ENCODE data around the gene TMEM125.

The TMEM125 gene

DNA sequence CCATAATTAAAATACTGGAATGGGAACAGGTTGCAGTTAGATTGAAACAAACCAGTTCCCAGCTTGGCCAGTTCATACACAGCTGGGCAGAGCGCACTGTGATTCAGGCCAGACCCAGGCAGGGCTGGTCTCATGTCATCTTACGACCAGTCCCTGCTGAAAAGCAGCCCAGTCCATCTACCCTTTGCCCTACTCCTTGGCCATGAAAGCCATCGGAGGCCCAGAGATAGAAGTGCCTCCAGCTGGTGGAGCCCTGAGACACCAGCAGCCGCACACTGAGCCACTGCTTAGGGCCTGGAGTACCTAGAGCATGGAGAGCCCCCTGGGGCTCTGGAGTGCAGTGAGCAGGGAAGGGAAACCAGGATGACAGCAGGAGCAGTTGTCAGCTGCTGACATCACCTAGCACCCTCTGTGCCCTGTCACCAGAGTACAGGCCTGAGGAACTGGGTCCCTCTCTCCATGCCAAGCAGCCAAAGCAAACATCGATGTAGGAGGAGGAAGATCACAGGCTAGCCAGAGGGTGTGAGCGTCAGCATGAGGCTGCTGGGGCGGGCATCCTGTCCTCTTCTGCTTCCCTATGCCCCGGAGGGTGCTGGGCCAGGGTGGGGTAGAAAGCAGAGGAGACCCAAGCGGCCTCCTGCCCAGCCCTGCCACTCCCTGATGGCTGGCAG, 34.2 kb upstream of the TMEM125 start:
- no peaks in the 10 kb centered on the region for H3K36me3 ChIP-seq (ENCODE audit: control insufficient read depth, low read length)
- H3K27ac ChIP-seq (ENCODE audit: low read depth, low read length), result no peak overlapping the region
- H4K20me1 ChIP-seq (ENCODE audit: control insufficient read depth, insufficient read depth, low read depth, low read length), result no peaks in the 10 kb centered on the region
- no peak overlapping the region for H3K4me2 ChIP-seq (ENCODE audit: low read length)
- H3K9me2 ChIP-seq (replicated peaks; ENCODE audit: control insufficient read depth, low read length), result no peaks in the 10 kb centered on the region
- H3K79me2 ChIP-seq (ENCODE audit: control insufficient read depth, low read length), result no peaks in the 10 kb centered on the region
- H3K4me1 ChIP-seq (ENCODE audit: control insufficient read depth, low read length), result peaks cover 23% of the 10 kb centered on the region
- H3K9me3 ChIP-seq (ENCODE audit: control insufficient read depth, insufficient read depth, low read length), result no peaks in the 10 kb centered on the region
- peaks cover 3% of the 10 kb centered on the region for H3F3A ChIP-seq (ENCODE audit: control insufficient read depth, insufficient read depth)
- TF ChIP-seq EZH2phosphoT487 (IDR thresholded peaks at IDR 0.05; ENCODE audit: borderline replicate concordance, low read length), result no peak
- TF ChIP-seq, protein P1, sequence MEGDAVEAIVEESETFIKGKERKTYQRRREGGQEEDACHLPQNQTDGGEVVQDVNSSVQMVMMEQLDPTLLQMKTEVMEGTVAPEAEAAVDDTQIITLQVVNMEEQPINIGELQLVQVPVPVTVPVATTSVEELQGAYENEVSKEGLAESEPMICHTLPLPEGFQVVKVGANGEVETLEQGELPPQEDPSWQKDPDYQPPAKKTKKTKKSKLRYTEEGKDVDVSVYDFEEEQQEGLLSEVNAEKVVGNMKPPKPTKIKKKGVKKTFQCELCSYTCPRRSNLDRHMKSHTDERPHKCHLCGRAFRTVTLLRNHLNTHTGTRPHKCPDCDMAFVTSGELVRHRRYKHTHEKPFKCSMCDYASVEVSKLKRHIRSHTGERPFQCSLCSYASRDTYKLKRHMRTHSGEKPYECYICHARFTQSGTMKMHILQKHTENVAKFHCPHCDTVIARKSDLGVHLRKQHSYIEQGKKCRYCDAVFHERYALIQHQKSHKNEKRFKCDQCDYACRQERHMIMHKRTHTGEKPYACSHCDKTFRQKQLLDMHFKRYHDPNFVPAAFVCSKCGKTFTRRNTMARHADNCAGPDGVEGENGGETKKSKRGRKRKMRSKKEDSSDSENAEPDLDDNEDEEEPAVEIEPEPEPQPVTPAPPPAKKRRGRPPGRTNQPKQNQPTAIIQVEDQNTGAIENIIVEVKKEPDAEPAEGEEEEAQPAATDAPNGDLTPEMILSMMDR (IDR thresholded peaks at IDR 0.05; ENCODE audit: low read depth, low read length, poor library complexity, severe bottlenecking), result no peak
- H3K27me3 ChIP-seq (ENCODE audit: control insufficient read depth, low read length), result no peaks in the 10 kb centered on the region
- H3K4me3 ChIP-seq (ENCODE audit: low read length), result no peak overlapping the region

DNA sequence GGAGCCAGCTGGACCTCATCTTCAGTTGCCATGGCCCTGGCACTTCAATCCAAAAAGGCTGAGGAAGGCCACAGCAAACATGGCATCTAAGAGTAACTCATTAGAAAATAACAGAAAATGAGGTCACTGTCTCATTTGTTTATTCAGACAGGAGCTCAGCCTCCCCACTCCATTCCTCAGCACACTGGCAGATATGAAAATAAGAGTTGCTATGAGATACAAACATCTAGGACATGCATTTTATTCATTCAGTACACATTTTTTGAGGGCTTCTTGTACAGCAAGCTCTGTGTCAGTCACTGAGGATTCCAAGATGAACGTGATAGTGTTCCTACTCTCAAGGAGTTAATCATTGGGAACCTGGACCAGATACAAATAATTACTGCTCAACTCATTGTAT, 32.7 kb upstream of the TMEM125 start:
- no peaks in the 10 kb centered on the region for H3K9me2 ChIP-seq (replicated peaks; ENCODE audit: control insufficient read depth, low read length)
- peaks cover 23% of the 10 kb centered on the region for H3K4me1 ChIP-seq (ENCODE audit: control insufficient read depth, low read length)
- no peaks in the 10 kb centered on the region for H4K20me1 ChIP-seq (ENCODE audit: control insufficient read depth, insufficient read depth, low read depth, low read length)
- no peak overlapping the region for H3K4me3 ChIP-seq (ENCODE audit: low read length)
- TF ChIP-seq EZH2phosphoT487 (IDR thresholded peaks at IDR 0.05; ENCODE audit: borderline replicate concordance, low read length), result no peak
- TF ChIP-seq, protein P1 (IDR thresholded peaks at IDR 0.05; ENCODE audit: low read depth, low read length, poor library complexity, severe bottlenecking), result no peak
- no peaks in the 10 kb centered on the region for H3K36me3 ChIP-seq (ENCODE audit: control insufficient read depth, low read length)
- no peaks in the 10 kb centered on the region for H3K79me2 ChIP-seq (ENCODE audit: control insufficient read depth, low read length)
- no peak overlapping the region for H3K27ac ChIP-seq (ENCODE audit: low read depth, low read length)
- H3F3A ChIP-seq (ENCODE audit: control insufficient read depth, insufficient read depth), result peaks cover 3% of the 10 kb centered on the region
- H3K4me2 ChIP-seq (ENCODE audit: low read length), result no peak overlapping the region
- H3K9me3 ChIP-seq (ENCODE audit: control insufficient read depth, insufficient read depth, low read length), result no peaks in the 10 kb centered on the region
- no peaks in the 10 kb centered on the region for H3K27me3 ChIP-seq (ENCODE audit: control insufficient read depth, low read length)

DNA sequence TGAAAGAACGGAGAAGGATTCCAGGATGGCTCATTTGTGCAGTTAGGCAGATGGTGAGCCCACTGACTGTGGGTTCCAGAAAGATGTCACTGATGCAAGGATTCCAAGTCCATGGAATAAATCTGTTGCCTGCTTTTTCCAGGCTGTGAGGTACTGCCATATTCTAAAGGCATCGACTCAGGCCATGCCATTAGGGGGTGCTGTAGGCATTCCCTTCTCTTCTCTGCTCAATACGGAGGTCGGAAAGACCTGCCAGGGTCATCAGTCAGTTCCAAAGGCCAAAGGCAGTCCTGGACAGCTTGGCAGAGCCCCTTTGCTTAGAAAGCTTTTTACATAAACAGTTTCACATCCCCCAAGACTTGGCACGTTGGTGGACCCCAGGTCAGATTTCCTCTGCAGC, 31.7 kb upstream of the TMEM125 start:
- H3K79me2 ChIP-seq (ENCODE audit: control insufficient read depth, low read length), result no peaks in the 10 kb centered on the region
- TF ChIP-seq EZH2phosphoT487 (IDR thresholded peaks at IDR 0.05; ENCODE audit: borderline replicate concordance, low read length), result no peak
- TF ChIP-seq, protein P1 (IDR thresholded peaks at IDR 0.05; ENCODE audit: low read depth, low read length, poor library complexity, severe bottlenecking), result peak; percentile 67
- no peaks in the 10 kb centered on the region for H3K9me2 ChIP-seq (replicated peaks; ENCODE audit: control insufficient read depth, low read length)
- no peak overlapping the region for H3K4me2 ChIP-seq (ENCODE audit: low read length)
- no peak overlapping the region for H3K4me3 ChIP-seq (ENCODE audit: low read length)
- no peaks in the 10 kb centered on the region for H3K36me3 ChIP-seq (ENCODE audit: control insufficient read depth, low read length)
- no peaks in the 10 kb centered on the region for H3K27me3 ChIP-seq (ENCODE audit: control insufficient read depth, low read length)
- H3F3A ChIP-seq (ENCODE audit: control insufficient read depth, insufficient read depth), result peaks cover 3% of the 10 kb centered on the region
- peaks cover 23% of the 10 kb centered on the region for H3K4me1 ChIP-seq (ENCODE audit: control insufficient read depth, low read length)
- H3K9me3 ChIP-seq (ENCODE audit: control insufficient read depth, insufficient read depth, low read length), result no peaks in the 10 kb centered on the region
- H4K20me1 ChIP-seq (ENCODE audit: control insufficient read depth, insufficient read depth, low read depth, low read length), result no peaks in the 10 kb centered on the region
- H3K27ac ChIP-seq (ENCODE audit: low read depth, low read length), result no peak overlapping the region
